WTC11 (cell line): ENCODE measurements around the gene RPS6KA5.

ENCODE experiments used
- CTCF ChIP-seq: fragments of 200-600 bp; IDR thresholded peaks from 2 replicates; pipeline ENCODE4 v1.8.0; 2022; ENCODE audit warnings: antibody characterized with exemption
- KAT7 ChIP-seq: sonication (generic); formaldehyde crosslinking; IDR thresholded peaks from 2 replicates; pipeline ENCODE4 v1.8.1; 2023; ENCODE audit warnings: missing genetic modification reagents, mild to moderate bottlenecking, borderline replicate concordance

GRCh38 chr14:91098591-91098990, 38.1 kb upstream of the RPS6KA5 start:
- TF ChIP-seq CTCF = no peak
- no peak for TF ChIP-seq KAT7 (CRISPR knock-in tag)
